Measurements from ENCODE around the gene NAP1L2.
"Not testable (repeated sequence)": the region's sequence is repeated elsewhere in the genome, so short reads cannot be mapped to it uniquely, and the experiment has no call there.

The NAP1L2 gene

GRCh38 chrX:73214426-73215094 lies at the start of gene NAP1L2:
TSS of gene NAP1L2 (minus strand) at chrX:73214851. CDS start at chrX:73214492, 359 bp downstream.
- no peak for DNase-seq

GRCh38 chrX:73262991-73263390 lies 48.3 kb upstream of the NAP1L2 start:
- DNase-seq: no peak

GRCh38 chrX:73239242-73239641 lies 24.6 kb upstream of the NAP1L2 start:
- no peak for DNase-seq

GRCh38 chrX:73217621-73218020 lies 3.0 kb upstream of the NAP1L2 start:
- DNase-seq: no peak

GRCh38 chrX:73215246-73215645 lies 595 bp upstream of the NAP1L2 start:
- DNase-seq: no peak

- no peak for DNase-seq
Measured at GRCh38 chrX:73213734-73214425, 771 bp downstream of the NAP1L2 start.

GRCh38 chrX:73206366-73206765 lies 8.3 kb downstream of the NAP1L2 start:
- DNase-seq: no peak

GRCh38 chrX:73182502-73183114 lies 32.0 kb downstream of the NAP1L2 start:
- DNase-seq: no peak

GRCh38 chrX:73168945-73169344 lies 45.7 kb downstream of the NAP1L2 start:
- not testable (repeated sequence) for DNase-seq
